Endodermal cell (in vitro differentiated cells): ENCODE measurements around the gene CLCN7. TPM values are rescaled to one million over a fixed set of nuclear protein-coding genes. Genes with fewer than 3 reads are reported as not detected.

ENCODE experiments used
- DNase-seq: peaks from one replicate; pipeline ENCODE4 v3.0.0-alpha.2; 2017
- H3K27ac ChIP-seq: 2 replicates; pipeline ENCODE4 v1.5.1; 2013; ENCODE audit warnings: mild to moderate bottlenecking, low read depth, low read length, moderate library complexity
- H3K27me3 ChIP-seq: 2 replicates; pipeline ENCODE4 v1.6.1; 2013; ENCODE audit warnings: mild to moderate bottlenecking, low read length, moderate library complexity; ENCODE audit not compliant: insufficient read depth, control insufficient read depth, poor library complexity, severe bottlenecking
- H3K36me3 ChIP-seq: 2 replicates; pipeline ENCODE4 v1.7.0; 2013; ENCODE audit warnings: mild to moderate bottlenecking, low read length, moderate library complexity; ENCODE audit not compliant: control insufficient read depth, insufficient read depth
- H3K4me1 ChIP-seq: one replicate; pipeline ENCODE4 v1.7.0; 2013; ENCODE audit warnings: low read length; ENCODE audit not compliant: control insufficient read depth, insufficient read depth
- H3K4me3 ChIP-seq: 2 replicates; pipeline ENCODE4 v1.5.1; 2013; ENCODE audit warnings: mild to moderate bottlenecking, low read length, moderate library complexity
- H3K9ac ChIP-seq: 2 replicates; pipeline ENCODE4 v1.6.1; 2013; ENCODE audit warnings: mild to moderate bottlenecking, low read length, moderate library complexity; ENCODE audit not compliant: poor library complexity, severe bottlenecking; ENCODE audit errors: extremely low read depth
- H3K9me3 ChIP-seq: 2 replicates; pipeline ENCODE4 v1.6.1; 2013; ENCODE audit warnings: mild to moderate bottlenecking, low read length, moderate library complexity; ENCODE audit not compliant: control insufficient read depth
- H3K27ac Mint-ChIP-seq: 2 replicates; pipeline ENCODE4 v1.8.0; 2020; ENCODE audit warnings: mixed read lengths
- H3K27me3 Mint-ChIP-seq: 2 replicates; pipeline ENCODE4 v1.8.0; 2021; ENCODE audit warnings: mild to moderate bottlenecking, mixed read lengths; ENCODE audit not compliant: insufficient read depth
- H3K36me3 Mint-ChIP-seq: 2 replicates; pipeline ENCODE4 v1.8.0; 2020; ENCODE audit warnings: low read depth, mixed read lengths
- H3K4me1 Mint-ChIP-seq: 2 replicates; pipeline ENCODE4 v1.8.0; 2020; ENCODE audit warnings: mixed read lengths
- H3K4me3 Mint-ChIP-seq: 2 replicates; pipeline ENCODE4 v1.8.0; 2020; ENCODE audit warnings: mild to moderate bottlenecking, moderate library complexity, mixed read lengths
- H3K9me3 Mint-ChIP-seq: 2 replicates; pipeline ENCODE4 v1.8.0; 2020; ENCODE audit warnings: mild to moderate bottlenecking, mixed read lengths
- WGBS, 2 experiments: methylation state at CpG; one replicate each; pipeline versions ENCODE4 v1.1.5 to v1.1.7; 2013; ENCODE audit warnings: missing lambda C conversion rate in 2 of 2, mixed read lengths in 1 of 2; ENCODE audit not compliant: insufficient coverage in 1 of 2, insufficient read length in 1 of 2; 5-methylcytosine and 5-hydroxymethylcytosine counted together
- total RNA-seq, 2 donors: library from RNA; stranded (reverse); fragmentation: NEBNext Ultra II Directional in 1 of 2; extraction: Animal tissue kit (Norgen Biotek cat#: 25700) in 1 of 2; gene quantifications; 2 replicates in 1 of 2; 3 replicates in 1 of 2; pipeline ENCODE4 v1.2.1, GENCODE V29; 2021
- TF ChIP-seq, protein P1 (sequence below): fragments of 200-600 bp; sonication (generic); conservative IDR thresholded peaks from 2 replicates; pipeline ENCODE4 v1.5.0; 2021; ENCODE audit warnings: antibody characterized with exemption, mild to moderate bottlenecking

CLCN7 gene
- total RNA-seq, 2 donors from 2014 or later, result 94.4 to 96.7 TPM

DNA sequence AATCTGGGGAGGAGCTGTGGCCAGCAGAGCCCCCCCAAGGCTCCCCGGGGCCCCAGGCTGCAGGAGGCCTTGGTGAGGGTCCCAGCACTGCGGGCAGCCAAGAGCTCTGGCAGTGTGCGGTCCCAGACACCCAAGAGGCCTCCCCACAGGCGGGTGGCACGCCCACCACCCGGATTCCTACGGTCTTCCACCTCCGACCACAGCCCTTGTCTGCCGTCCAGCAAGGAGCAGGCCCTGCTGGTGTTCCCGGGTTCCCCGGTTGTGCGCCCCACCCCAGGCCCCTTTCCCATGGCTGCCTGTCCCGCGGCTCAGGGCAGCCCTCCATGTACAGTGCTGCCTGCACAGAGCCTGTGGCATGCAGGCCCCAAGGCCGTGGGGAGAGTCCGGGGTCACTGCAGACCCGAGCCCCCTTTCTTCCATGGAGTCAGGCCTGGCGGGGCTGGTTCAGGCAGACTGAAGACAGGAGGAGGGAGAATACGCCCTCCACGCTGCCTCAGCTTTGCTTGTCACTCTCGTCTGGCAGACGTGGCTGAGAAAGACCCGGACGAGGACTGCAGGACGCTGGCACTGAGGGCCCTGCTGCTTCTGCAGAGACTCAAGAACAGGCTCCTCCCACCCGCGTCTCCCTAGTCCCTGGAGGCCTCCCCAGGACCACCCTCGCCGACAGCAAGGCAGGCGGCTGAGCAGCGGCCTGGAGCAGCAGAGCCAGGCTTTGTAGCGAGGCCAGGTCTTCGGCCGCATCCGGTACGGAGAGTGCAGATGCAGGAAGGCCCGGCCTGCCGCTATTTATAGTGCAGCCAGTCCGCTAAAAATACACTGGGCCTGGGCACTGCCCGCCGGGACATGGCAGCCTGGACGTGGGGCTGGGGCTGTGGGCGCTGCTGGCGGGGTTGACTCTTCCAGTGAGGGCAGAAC is 34.7 kb upstream of the CLCN7 start:
- no peaks in the 10 kb centered on the region for H3K36me3 ChIP-seq
- no peak overlapping the region for H3K9ac ChIP-seq
- no peak overlapping the region for H3K4me3 Mint-ChIP-seq
- H3K4me1 Mint-ChIP-seq, result no peaks in the 10 kb centered on the region
- H3K36me3 Mint-ChIP-seq, result peaks cover 39% of the 10 kb centered on the region
- H3K27me3 Mint-ChIP-seq, result no peaks in the 10 kb centered on the region
- DNase-seq, result no peak
- no peak overlapping the region for H3K27ac ChIP-seq
- H3K9me3 Mint-ChIP-seq, result peaks cover 2% of the 10 kb centered on the region
- no peak overlapping the region for H3K27ac Mint-ChIP-seq
- H3K4me3 ChIP-seq, result no peak overlapping the region
- no peaks in the 10 kb centered on the region for H3K4me1 ChIP-seq
- no peaks in the 10 kb centered on the region for H3K27me3 ChIP-seq
- H3K9me3 ChIP-seq, result no peaks in the 10 kb centered on the region
- TF ChIP-seq, protein P1, sequence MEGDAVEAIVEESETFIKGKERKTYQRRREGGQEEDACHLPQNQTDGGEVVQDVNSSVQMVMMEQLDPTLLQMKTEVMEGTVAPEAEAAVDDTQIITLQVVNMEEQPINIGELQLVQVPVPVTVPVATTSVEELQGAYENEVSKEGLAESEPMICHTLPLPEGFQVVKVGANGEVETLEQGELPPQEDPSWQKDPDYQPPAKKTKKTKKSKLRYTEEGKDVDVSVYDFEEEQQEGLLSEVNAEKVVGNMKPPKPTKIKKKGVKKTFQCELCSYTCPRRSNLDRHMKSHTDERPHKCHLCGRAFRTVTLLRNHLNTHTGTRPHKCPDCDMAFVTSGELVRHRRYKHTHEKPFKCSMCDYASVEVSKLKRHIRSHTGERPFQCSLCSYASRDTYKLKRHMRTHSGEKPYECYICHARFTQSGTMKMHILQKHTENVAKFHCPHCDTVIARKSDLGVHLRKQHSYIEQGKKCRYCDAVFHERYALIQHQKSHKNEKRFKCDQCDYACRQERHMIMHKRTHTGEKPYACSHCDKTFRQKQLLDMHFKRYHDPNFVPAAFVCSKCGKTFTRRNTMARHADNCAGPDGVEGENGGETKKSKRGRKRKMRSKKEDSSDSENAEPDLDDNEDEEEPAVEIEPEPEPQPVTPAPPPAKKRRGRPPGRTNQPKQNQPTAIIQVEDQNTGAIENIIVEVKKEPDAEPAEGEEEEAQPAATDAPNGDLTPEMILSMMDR, result no peak
- 89 to 90% methylated on average over 39 to 44 of the region's 44 CpGs for WGBS, 2 experiments

DNA sequence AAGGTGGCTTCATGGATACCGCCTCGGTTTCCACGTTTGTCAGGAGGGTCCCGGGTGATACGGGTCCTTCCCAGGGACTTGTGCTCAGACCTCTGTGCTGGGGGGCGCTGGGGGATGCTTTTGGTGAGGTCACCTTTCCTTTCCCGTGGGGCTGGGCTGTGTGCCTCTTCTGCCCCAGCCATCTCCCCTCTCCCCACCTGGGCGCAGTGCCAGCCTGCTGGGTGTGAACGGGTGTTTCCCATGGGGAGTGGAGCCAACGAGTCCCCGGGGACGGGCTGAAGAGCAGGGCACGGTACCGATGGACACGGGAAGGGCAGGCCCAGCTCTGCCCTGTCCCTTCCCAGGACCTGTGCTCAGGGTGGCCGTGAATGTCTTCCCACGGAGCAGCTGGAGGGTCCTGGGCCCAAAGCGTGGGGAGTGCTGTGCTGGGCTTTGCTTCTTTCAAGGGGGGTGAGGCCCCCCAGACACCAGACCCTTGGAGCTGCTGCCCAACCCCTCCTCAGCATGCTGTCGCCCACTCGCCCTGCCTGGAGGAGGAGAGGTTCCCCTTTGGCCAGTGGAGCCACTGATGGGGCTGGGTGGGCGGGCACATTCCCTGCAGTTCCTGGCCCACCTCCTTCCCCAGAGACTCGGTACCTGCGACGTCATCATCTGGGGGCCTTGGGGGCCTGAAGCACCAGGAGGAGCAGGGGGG is 33.8 kb upstream of the CLCN7 start:
- H3K27ac ChIP-seq, result no peak overlapping the region
- TF ChIP-seq, protein P1, result no peak
- WGBS, 2 experiments, result 91 to 94% methylated on average over 14 to 24 of the region's 24 CpGs

DNA sequence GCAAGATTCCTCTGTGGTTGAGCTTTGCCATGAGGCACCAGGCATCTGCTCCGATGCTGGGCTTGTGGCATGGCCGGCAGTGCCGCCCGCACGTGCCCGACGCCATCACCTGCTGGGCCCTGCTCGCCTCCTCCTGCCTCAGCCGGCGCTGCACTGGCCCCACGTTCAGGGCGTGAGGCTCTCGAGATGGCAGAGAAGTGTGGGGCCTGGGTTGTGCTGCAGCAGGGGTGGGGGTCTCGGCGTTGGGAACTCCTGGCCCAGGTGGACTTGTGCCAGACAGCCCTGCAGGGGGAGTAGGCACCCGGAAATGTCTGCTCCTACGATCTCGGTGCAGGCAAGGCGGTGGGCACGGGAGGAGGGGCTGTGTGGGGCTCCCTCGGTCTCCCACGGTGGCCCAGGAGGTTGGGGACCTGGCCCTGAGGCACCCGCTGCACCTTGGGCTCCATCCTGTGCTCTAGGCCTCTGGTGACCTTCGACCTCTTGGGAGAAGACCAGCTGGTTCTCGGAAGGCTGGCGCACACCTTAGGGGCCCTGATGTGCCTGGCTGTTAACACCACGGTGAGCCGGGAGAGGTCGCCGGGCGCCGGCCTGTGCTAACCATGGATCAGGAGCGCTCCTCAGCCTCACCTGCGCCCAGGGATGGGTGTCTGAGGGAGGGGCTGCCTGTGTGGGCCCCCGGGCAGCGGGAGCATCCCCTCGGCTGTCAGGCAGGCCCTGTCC is 31.8 kb upstream of the CLCN7 start:
- Histone ChIP-seq H3K27ac (no peak overlapping the region), H3K36me3 (peaks cover 12% of the 10 kb centered on the region), H3K4me1 (no peaks in the 10 kb centered on the region), H3K4me3 (no peak overlapping the region), H3K9me3 (no peaks in the 10 kb centered on the region), H3K27me3 (no peaks in the 10 kb centered on the region), H3K9ac (no peak overlapping the region)
- H3K9me3 Mint-ChIP-seq, result no peaks in the 10 kb centered on the region
- TF ChIP-seq, protein P1, result no peak
- 95 to 99% methylated on average over 18 to 37 of the region's 37 CpGs for WGBS, 2 experiments
- H3K4me1 Mint-ChIP-seq, result no peaks in the 10 kb centered on the region
- no peaks in the 10 kb centered on the region for H3K27me3 Mint-ChIP-seq
- DNase-seq, result no peak
- H3K4me3 Mint-ChIP-seq, result no peak overlapping the region
- no peak overlapping the region for H3K27ac Mint-ChIP-seq
- peaks cover 37% of the 10 kb centered on the region for H3K36me3 Mint-ChIP-seq

More for the DNA sequence above, 33.8 kb upstream of the CLCN7 start:
- Histone ChIP-seq H3K36me3 (peaks cover 1% of the 10 kb centered on the region), H3K9me3 (no peaks in the 10 kb centered on the region), H3K4me3 (no peak overlapping the region), H3K9ac (no peak overlapping the region), H3K27me3 (no peaks in the 10 kb centered on the region), H3K4me1 (no peaks in the 10 kb centered on the region)
- no peaks in the 10 kb centered on the region for H3K27me3 Mint-ChIP-seq
- DNase-seq, result no peak
- no peaks in the 10 kb centered on the region for H3K4me1 Mint-ChIP-seq
- peaks cover 38% of the 10 kb centered on the region for H3K36me3 Mint-ChIP-seq
- H3K9me3 Mint-ChIP-seq, result peaks cover 2% of the 10 kb centered on the region
- no peak overlapping the region for H3K27ac Mint-ChIP-seq
- H3K4me3 Mint-ChIP-seq, result no peak overlapping the region
